Mesendoderm (in vitro differentiated cells): Measurements from ENCODE around the gene PLA2G4E.

Experiments used
- DNase-seq: peaks from one replicate; pipeline ENCODE4 v3.0.0; 2013
- H2AK5ac ChIP-seq: 2 replicates; pipeline ENCODE4 v1.6.1; 2013; ENCODE audit warnings: low read length, inconsistent platforms
- H2BK120ac ChIP-seq: 2 replicates; pipeline ENCODE4 v1.6.1; 2013; ENCODE audit warnings: low read depth, mild to moderate bottlenecking, low read length, moderate library complexity, mixed read lengths
- H2BK15ac ChIP-seq: replicated peaks from 2 replicates; pipeline ENCODE4 v1.6.1; 2013; ENCODE audit warnings: low read depth, mild to moderate bottlenecking, moderate library complexity
- H2BK5ac ChIP-seq: 2 replicates; pipeline ENCODE4 v1.6.1; 2013; ENCODE audit warnings: low read length, inconsistent platforms
- H3K18ac ChIP-seq: 2 replicates; pipeline ENCODE4 v1.6.1; 2013; ENCODE audit warnings: mild to moderate bottlenecking, low read length, mixed read lengths
- H3K23ac ChIP-seq: one replicate; pipeline ENCODE4 v1.6.1; 2013; ENCODE audit warnings: low read length
- H3K27ac ChIP-seq: 2 replicates; pipeline ENCODE4 v1.5.1; 2013; ENCODE audit warnings: low read depth, mild to moderate bottlenecking, inconsistent platforms, low read length, moderate library complexity
- H3K27me3 ChIP-seq: 2 replicates; pipeline ENCODE4 v1.6.1; 2013; ENCODE audit warnings: low read length, control low read depth, mild to moderate bottlenecking, inconsistent platforms; ENCODE audit not compliant: insufficient read depth, poor library complexity
- H3K36me3 ChIP-seq: 2 replicates; pipeline ENCODE4 v1.6.1; 2013; ENCODE audit warnings: low read length, inconsistent platforms; ENCODE audit not compliant: control insufficient read depth, insufficient read depth
- H3K4ac ChIP-seq: one replicate; pipeline ENCODE4 v1.6.1; 2013; ENCODE audit warnings: low read depth, mild to moderate bottlenecking, low read length, moderate library complexity
- H3K4me1 ChIP-seq: 2 replicates; pipeline ENCODE4 v1.6.1; 2013; ENCODE audit warnings: low read depth, low read length, inconsistent platforms; ENCODE audit not compliant: control insufficient read depth
- H3K4me2 ChIP-seq: 2 replicates; pipeline ENCODE4 v1.6.1; 2013; ENCODE audit warnings: low read length
- H3K4me3 ChIP-seq: 2 replicates; pipeline ENCODE4 v1.5.1; 2013; ENCODE audit warnings: mild to moderate bottlenecking, low read length
- H3K56ac ChIP-seq: one replicate; pipeline ENCODE4 v1.6.1; 2013; ENCODE audit warnings: low read length
- H3K79me1 ChIP-seq: 2 replicates; pipeline ENCODE4 v1.6.1; 2013; ENCODE audit warnings: low read length, inconsistent platforms
- H3K79me2 ChIP-seq: 2 replicates; pipeline ENCODE4 v1.6.1; 2013; ENCODE audit warnings: mild to moderate bottlenecking, low read length; ENCODE audit not compliant: control insufficient read depth, insufficient read depth
- H3K9ac ChIP-seq: 2 replicates; pipeline ENCODE4 v1.6.1; 2013; ENCODE audit warnings: low read length, inconsistent platforms
- H4K5ac ChIP-seq: one replicate; pipeline ENCODE4 v1.6.1; 2013; ENCODE audit warnings: low read length
- H4K8ac ChIP-seq: one replicate; pipeline ENCODE4 v1.6.1; 2013; ENCODE audit warnings: low read depth, mild to moderate bottlenecking, control low read depth, low read length, moderate library complexity
- WGBS: extraction: QIAGEN DNeasy Blood & Tissue Kit; methylation state at CpG from one replicate; pipeline ENCODE4 v1.1.7; 2013; ENCODE audit warnings: low lambda C conversion rate, missing lambda C conversion rate; ENCODE audit not compliant: insufficient coverage; ENCODE audit errors: extremely low coverage; 5-methylcytosine and 5-hydroxymethylcytosine counted together

Gene PLA2G4E

GRCh38 chr15:41989573-41990242, 31.1 kb downstream of the PLA2G4E start:
- Histone ChIP-seq H3K4me2 (no peak overlapping the region), H3K36me3 (no peaks in the 10 kb centered on the region), H3K79me1 (no peaks in the 10 kb centered on the region), H3K4me3 (no peak overlapping the region), H4K5ac (no peak overlapping the region), H3K18ac (no peak overlapping the region), H3K56ac (peak overlapping the region; percentile 36), H4K8ac (no peak overlapping the region), H3K4ac (no peak overlapping the region), H2AK5ac (no peak overlapping the region), H2BK5ac (no peak overlapping the region), H3K23ac (no peak overlapping the region), H3K4me1 (peaks cover 2% of the 10 kb centered on the region), H3K27ac (no peak overlapping the region), H2BK120ac (no peak overlapping the region), H3K79me2 (no peaks in the 10 kb centered on the region), H3K9ac (no peak overlapping the region), H3K27me3 (no peaks in the 10 kb centered on the region), H2BK15ac (no peak overlapping the region)
- WGBS = no CpG with 5 or more reads among the region's 9 CpGs
- peak; percentile 82 for DNase-seq

DNA sequence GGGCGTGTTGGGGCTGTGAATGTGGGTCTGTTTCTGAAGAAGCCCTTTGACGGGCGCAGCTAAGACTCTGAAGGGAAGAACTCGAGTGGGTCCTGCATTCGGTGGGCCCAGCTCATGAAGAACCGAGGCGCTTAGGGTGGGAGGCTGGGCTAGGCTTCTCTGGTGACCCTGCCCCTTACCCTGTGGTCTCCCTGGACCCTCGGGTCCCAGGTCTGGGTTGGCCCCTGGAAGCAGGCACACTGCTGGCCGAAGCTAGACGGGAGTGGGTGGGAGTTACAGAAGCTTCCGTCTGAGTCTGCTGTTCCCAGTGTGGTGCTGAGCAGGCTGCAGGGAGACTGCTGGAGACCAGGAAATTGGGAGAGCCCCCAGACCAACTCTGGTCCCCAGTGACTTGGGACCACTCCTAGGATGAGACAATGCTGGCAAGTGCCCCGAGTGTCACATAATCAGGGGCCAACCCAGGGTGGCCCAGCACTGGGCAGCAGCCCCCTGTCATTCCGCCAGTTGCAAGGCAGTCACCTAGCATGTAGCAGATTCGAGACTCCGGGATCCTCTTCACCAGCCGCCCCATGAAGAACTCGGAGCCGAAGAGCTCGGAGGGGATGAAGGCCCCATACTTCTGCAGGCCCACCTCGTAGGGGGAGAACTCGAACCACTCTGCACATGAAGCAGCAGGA, 31.8 kb downstream of the PLA2G4E start:
- no peak overlapping the region for H2BK120ac ChIP-seq

GRCh38 chr15:41987925-41988275, 32.9 kb downstream of the PLA2G4E start:
- H3K36me3 ChIP-seq = no peaks in the 10 kb centered on the region
- no peak overlapping the region for H3K18ac ChIP-seq
- H3K79me2 ChIP-seq = no peaks in the 10 kb centered on the region
- H2BK120ac ChIP-seq = no peak overlapping the region
- H3K56ac ChIP-seq = no peak overlapping the region
- H2BK15ac ChIP-seq = no peak overlapping the region
- H3K4ac ChIP-seq = no peak overlapping the region
- no peaks in the 10 kb centered on the region for H3K27me3 ChIP-seq
- H3K9ac ChIP-seq = no peak overlapping the region
- DNase-seq = no peak
- no peak overlapping the region for H4K8ac ChIP-seq
- no peak overlapping the region for H2AK5ac ChIP-seq
- H2BK5ac ChIP-seq = no peak overlapping the region
- H3K4me2 ChIP-seq = no peak overlapping the region
- H3K27ac ChIP-seq = no peak overlapping the region
- peaks cover 2% of the 10 kb centered on the region for H3K4me1 ChIP-seq
- H4K5ac ChIP-seq = no peak overlapping the region
- no peak overlapping the region for H3K4me3 ChIP-seq
- no CpG with 5 or more reads among the region's 11 CpGs for WGBS
- no peaks in the 10 kb centered on the region for H3K79me1 ChIP-seq
- H3K23ac ChIP-seq = no peak overlapping the region

More for the DNA sequence above, 31.8 kb downstream of the PLA2G4E start:
- no peak overlapping the region for H3K27ac ChIP-seq
- no peak overlapping the region for H3K4me2 ChIP-seq
- DNase-seq = no peak
- no peak overlapping the region for H3K23ac ChIP-seq
- no peak overlapping the region for H3K4ac ChIP-seq
- H3K36me3 ChIP-seq = no peaks in the 10 kb centered on the region
- no peak overlapping the region for H4K5ac ChIP-seq
- H3K18ac ChIP-seq = no peak overlapping the region
- no peaks in the 10 kb centered on the region for H3K27me3 ChIP-seq
- H2BK5ac ChIP-seq = no peak overlapping the region
- H3K79me2 ChIP-seq = no peaks in the 10 kb centered on the region
- no CpG with 5 or more reads among the region's 21 CpGs for WGBS
- no peak overlapping the region for H3K56ac ChIP-seq
- no peak overlapping the region for H2AK5ac ChIP-seq
- no peak overlapping the region for H3K9ac ChIP-seq
- no peak overlapping the region for H2BK15ac ChIP-seq
- no peak overlapping the region for H4K8ac ChIP-seq
- H3K79me1 ChIP-seq = no peaks in the 10 kb centered on the region
- no peak overlapping the region for H3K4me3 ChIP-seq
- H3K4me1 ChIP-seq = peaks cover 2% of the 10 kb centered on the region

DNA sequence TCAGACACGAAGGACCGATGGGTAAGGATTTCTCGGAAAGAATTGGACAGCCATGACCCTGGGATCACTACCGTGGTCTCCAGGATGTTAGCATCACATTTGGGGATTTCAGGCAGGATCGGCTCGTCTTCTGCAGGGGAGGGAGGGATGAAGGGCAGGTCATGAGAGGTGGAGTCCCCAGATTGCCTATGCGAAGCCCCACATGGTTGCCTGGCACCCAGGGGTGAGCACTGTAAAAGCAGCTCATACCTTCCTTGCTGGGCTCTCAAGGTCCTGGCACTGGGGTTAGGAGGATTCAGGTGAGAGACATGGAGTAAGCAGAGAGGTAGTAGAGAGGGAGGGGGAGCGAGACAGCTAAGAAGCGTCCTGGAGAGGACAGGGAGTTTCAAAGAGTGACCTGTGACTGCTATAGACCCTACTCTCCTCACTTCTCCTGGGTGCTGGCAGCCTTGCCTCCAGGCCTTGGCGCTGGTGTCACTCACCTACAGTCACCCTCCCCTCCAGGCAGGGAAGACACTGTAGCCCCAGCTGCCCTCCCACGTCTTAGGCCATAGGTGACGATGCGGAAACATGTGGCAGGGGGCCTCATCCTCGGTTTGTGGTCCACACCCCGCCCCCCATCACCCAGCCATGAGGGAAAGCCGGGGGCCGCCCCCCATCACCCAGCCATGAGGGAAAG, 33.5 kb downstream of the PLA2G4E start:
- Histone ChIP-seq H2BK5ac (no peak overlapping the region), H3K27ac (no peak overlapping the region), H2BK15ac (no peak overlapping the region), H3K4me2 (no peak overlapping the region), H3K79me1 (no peaks in the 10 kb centered on the region), H3K56ac (no peak overlapping the region), H4K5ac (no peak overlapping the region), H3K9ac (no peak overlapping the region), H3K27me3 (no peaks in the 10 kb centered on the region), H3K18ac (no peak overlapping the region), H3K23ac (no peak overlapping the region), H3K4ac (no peak overlapping the region), H3K4me3 (no peak overlapping the region), H3K36me3 (no peaks in the 10 kb centered on the region), H4K8ac (no peak overlapping the region), H3K4me1 (peaks cover 2% of the 10 kb centered on the region), H2BK120ac (no peak overlapping the region), H2AK5ac (no peak overlapping the region), H3K79me2 (no peaks in the 10 kb centered on the region)
- no peak for DNase-seq
- WGBS = no CpG with 5 or more reads among the region's 17 CpGs

DNA sequence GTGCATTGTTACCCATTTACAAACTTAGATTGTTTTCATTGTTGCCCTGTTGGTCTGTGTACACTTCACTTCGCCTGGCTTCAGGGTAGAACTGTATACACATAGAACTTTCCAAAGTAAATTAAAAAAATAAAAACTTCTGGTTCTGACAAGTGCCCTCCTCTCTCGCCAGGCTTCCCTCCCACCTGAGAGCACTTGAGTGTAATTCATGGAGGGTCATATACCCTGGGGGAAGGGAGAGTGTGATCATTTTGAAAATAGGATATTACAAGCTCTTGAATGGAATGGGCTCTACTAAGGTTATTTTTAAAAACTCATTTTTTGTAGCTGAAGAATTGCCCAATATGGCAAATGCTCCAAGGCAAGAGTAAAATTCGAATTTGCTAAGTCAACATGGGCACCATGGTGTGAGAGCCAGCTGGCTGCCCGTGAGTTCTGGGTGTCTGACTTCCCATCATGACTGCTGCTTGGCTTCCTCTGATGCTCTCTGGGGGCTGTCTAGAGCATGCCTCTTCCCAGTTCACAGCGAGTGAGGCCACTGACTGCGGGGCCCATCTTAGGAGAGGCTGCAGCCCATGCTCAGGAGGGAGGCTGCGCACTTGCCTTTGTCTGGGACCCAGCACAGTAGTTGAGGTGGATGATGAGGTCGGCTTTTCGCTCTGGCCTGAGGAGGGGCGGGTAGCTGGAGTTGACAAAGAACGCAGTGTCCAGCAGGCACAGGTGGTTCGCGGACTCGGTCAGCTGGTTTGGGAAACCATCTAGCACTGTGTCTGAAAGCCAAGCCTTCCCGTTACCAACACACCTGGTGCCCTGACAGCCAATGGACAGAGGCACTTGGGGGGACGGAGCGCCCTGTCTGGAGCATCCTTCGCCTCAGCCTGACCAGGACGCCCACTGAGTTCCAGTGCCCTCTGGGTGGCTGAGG, 35.3 kb downstream of the PLA2G4E start:
- H4K8ac ChIP-seq = no peak overlapping the region
- peak overlapping the region; percentile 27 for H3K56ac ChIP-seq
- no peak overlapping the region for H3K4me3 ChIP-seq
- H3K23ac ChIP-seq = peak overlapping the region; percentile 24
- no peak overlapping the region for H2BK5ac ChIP-seq
- H3K36me3 ChIP-seq = no peaks in the 10 kb centered on the region
- H3K4me2 ChIP-seq = no peak overlapping the region
- H2AK5ac ChIP-seq = no peak overlapping the region
- WGBS = no CpG with 5 or more reads among the region's 19 CpGs
- no peak overlapping the region for H4K5ac ChIP-seq
- no peaks in the 10 kb centered on the region for H3K27me3 ChIP-seq
- no peaks in the 10 kb centered on the region for H3K79me1 ChIP-seq
- no peak overlapping the region for H3K9ac ChIP-seq
- H2BK15ac ChIP-seq = no peak overlapping the region
- H3K79me2 ChIP-seq = no peaks in the 10 kb centered on the region
- H3K4me1 ChIP-seq = peaks cover 4% of the 10 kb centered on the region
- no peak overlapping the region for H3K27ac ChIP-seq
- no peak overlapping the region for H2BK120ac ChIP-seq
- H3K4ac ChIP-seq = no peak overlapping the region
- no peak overlapping the region for H3K18ac ChIP-seq
- DNase-seq = no peak
